Testis (tissue), 3 donors: Measurements from ENCODE around the gene RPP30. TPM values are rescaled to one million over a fixed set of nuclear protein-coding genes. Genes with fewer than 3 reads are reported as not detected.
"Not testable (repeated sequence)": the region's sequence is repeated elsewhere in the genome, so short reads cannot be mapped to it uniquely, and the experiment has no call there.

Source experiments
- DNase-seq: peaks from one replicate; pipeline ENCODE4 v3.0.0-alpha.2; 2019
- H3K27ac ChIP-seq, 2 donors: fragments of 200-600 bp; sonication (generic); one replicate each; pipeline ENCODE4 v1.5.1; 2019
- H3K27me3 ChIP-seq: fragments of 200-600 bp; sonication (generic); one replicate; pipeline ENCODE4 v1.5.1; 2019
- H3K36me3 ChIP-seq: fragments of 200-600 bp; sonication (generic); one replicate; pipeline ENCODE4 v1.5.1; 2017; ENCODE audit warnings: low read depth; ENCODE audit errors: missing control alignments
- H3K4me1 ChIP-seq: fragments of 200-600 bp; sonication (generic); one replicate; pipeline ENCODE4 v1.5.1; 2019
- H3K4me3 ChIP-seq, 2 donors: fragments of 200-600 bp; sonication (generic); one replicate each; pipeline ENCODE4 v1.5.1; 2017 to 2019
- H3K9me3 ChIP-seq: fragments of 200-600 bp; sonication (generic); one replicate; pipeline ENCODE4 v1.5.1; 2017
- CTCF ChIP-seq, 3 experiments: fragments of 450-650 bp in 2 of 3; fragments of 200-600 bp in 1 of 3; sonication (generic) in 1 of 3; IDR thresholded peaks; one replicate each; pipeline ENCODE4 v1.5.1; 2016 to 2019; ENCODE audit warnings: antibody characterized with exemption in 3 of 3, mild to moderate bottlenecking in 2 of 3, moderate library complexity in 1 of 3
- POLR2A ChIP-seq: fragments of 450-650 bp; IDR thresholded peaks from one replicate; pipeline ENCODE4 v1.6.1; 2017; ENCODE audit warnings: antibody characterized with exemption, mild to moderate bottlenecking, moderate library complexity
- WGBS, 2 donors: methylation state at CpG; one replicate each; pipeline ENCODE4 v1.1.5; 2018; 5-methylcytosine and 5-hydroxymethylcytosine counted together
- intact Hi-C: fragments of 100-400 bp; cut with DNase I; formaldehyde crosslinking; loops from one replicate; pipeline ENCODE4 v1.15.1; 2023; ENCODE audit warnings: low total_unique reads
- polyA plus RNA-seq: library from polyadenylated mRNA; stranded (reverse); fragments of 350-450 nt; fragmentation: Illumina TruSeq; extraction: RNeasy Lipid Tissue Mini Kit (QIAGEN cat#74804); gene quantifications from one replicate; pipeline ENCODE4 v1.2.3, GENCODE V29; 2014; ENCODE audit warnings: low read depth, low replicate concordance; ENCODE audit not compliant: insufficient read depth
- total RNA-seq, 2 donors: library from RNA; depleted of rRNA; stranded (reverse); fragments of >200 nt; gene quantifications; one replicate each; pipeline ENCODE4 v1.2.3, GENCODE V29; 2016

The RPP30 gene
- total and polyA plus RNA-seq, 3 donors from 2014 or later: 55.7 to 62.6 (median 57.5) TPM

- H3K36me3 ChIP-seq, H3K4me3 ChIP-seq, intact Hi-C loops, H3K27ac ChIP-seq, DNase-seq, H3K4me1 ChIP-seq, H3K9me3 ChIP-seq, H3K27me3 ChIP-seq: not testable (repeated sequence)
- 73 to 74% methylated on average over 8 of the region's 8 CpGs for WGBS, 2 donors
- peak in 2 of 3 experiments; percentile 33 to 58 for TF ChIP-seq CTCF (IDR thresholded peaks at IDR 0.05)
Measured at GRCh38 chr10:90880059-90880719, 8.4 kb downstream of the RPP30 start.

DNA sequence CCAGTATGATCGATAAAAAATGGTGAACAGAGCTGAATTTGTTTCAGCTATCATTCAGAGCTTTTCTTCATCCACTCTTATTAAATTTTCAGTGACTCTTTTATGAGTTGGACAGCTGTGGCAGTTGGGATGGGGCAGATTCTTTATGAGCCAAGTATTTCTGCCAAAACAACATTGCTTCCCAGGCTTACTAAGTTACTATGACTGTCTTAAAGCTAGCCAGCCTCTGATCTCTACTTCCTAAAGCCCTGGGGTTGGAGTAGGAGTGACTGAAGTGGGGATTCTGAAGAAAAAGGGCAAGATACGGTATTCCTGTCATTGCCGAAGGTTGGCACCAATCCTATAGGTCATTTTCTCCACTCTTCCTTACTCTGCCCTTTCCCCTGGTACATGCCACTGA, 12.7 kb downstream of the RPP30 start:
- Histone ChIP-seq H3K4me3 (no peak overlapping the region), H3K4me1 (no peaks in the 10 kb centered on the region), H3K36me3 (no peaks in the 10 kb centered on the region), H3K9me3 (no peaks in the 10 kb centered on the region), H3K27me3 (no peaks in the 10 kb centered on the region), H3K27ac (no peak overlapping the region)
- no peak for TF ChIP-seq CTCF (IDR thresholded peaks at IDR 0.05)
- TF ChIP-seq POLR2A: no peak
- 84 to 95% methylated on average over 3 of the region's 3 CpGs for WGBS, 2 donors
- no peak for DNase-seq
- intact Hi-C loops: no loop called here

- Histone ChIP-seq H3K27ac (no peak overlapping the region), H3K27me3 (no peaks in the 10 kb centered on the region), H3K9me3 (no peaks in the 10 kb centered on the region), H3K4me3 (no peak overlapping the region), H3K4me1 (no peaks in the 10 kb centered on the region), H3K36me3 (no peaks in the 10 kb centered on the region)
- intact Hi-C loops: no loop called here
- no peak for TF ChIP-seq POLR2A
- no peak for TF ChIP-seq CTCF (IDR thresholded peaks at IDR 0.05)
- no peak for DNase-seq
- WGBS, 2 donors: 97 to 100% methylated on average over 1 of the region's 1 CpG
Measured at GRCh38 chr10:90885176-90885575, 13.4 kb downstream of the RPP30 start.

DNA sequence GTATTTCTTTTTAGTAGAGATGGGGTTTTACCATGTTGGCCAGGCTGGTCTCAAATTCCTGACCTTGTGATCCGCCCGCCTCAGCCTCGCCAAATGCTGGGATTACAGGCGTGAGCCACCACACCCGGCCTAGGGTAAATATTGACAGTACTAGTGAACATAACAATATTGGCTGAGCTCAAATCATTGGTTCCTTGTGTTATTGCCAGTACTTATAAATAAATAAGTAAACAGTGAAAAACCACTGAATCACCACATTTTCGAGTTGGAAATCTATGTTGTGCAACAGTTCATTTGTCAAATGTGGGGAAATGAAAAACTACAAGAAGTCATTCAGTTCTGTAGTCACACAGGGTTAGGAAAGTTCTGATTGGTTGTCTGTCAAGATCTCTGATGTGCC, 15.8 kb downstream of the RPP30 start:
- intact Hi-C loops: no loop called here
- DNase-seq: no peak
- H3K4me1 ChIP-seq: no peaks in the 10 kb centered on the region
- TF ChIP-seq CTCF (IDR thresholded peaks at IDR 0.05): no peak
- TF ChIP-seq POLR2A: no peak
- H3K27me3 ChIP-seq: no peaks in the 10 kb centered on the region
- H3K4me3 ChIP-seq: no peak overlapping the region
- H3K36me3 ChIP-seq: no peaks in the 10 kb centered on the region
- no peaks in the 10 kb centered on the region for H3K9me3 ChIP-seq
- WGBS, 2 donors: 90 to 96% methylated on average over 6 of the region's 6 CpGs
- no peak overlapping the region for H3K27ac ChIP-seq

DNA sequence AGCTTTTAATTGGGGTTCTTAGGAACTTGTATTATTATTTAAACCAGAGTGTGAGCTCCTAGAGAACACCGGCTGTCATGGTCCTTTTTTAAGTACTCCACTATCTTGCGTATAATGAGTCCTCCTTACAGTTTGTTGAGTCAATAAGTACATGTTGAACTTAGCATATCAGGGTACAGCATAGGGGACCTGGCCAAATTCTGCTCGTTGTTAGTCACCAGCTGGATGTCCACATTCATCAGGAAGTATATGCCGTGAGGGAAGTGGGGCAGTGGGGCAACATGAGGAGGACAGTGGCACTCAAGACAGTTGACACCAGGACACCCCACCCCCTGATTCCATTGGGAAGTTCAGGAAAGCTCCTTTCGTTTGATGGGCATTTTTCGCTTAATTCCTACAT, 16.6 kb downstream of the RPP30 start:
- TF ChIP-seq CTCF (IDR thresholded peaks at IDR 0.05) (no peak), POLR2A (no peak)
- intact Hi-C loops: no loop called here
- DNase-seq: no peak
- no peaks in the 10 kb centered on the region for H3K9me3 ChIP-seq
- 87 to 94% methylated on average over 6 of the region's 6 CpGs for WGBS, 2 donors
- H3K36me3 ChIP-seq: no peaks in the 10 kb centered on the region
- no peaks in the 10 kb centered on the region for H3K27me3 ChIP-seq
- H3K27ac ChIP-seq: no peak overlapping the region
- no peaks in the 10 kb centered on the region for H3K4me1 ChIP-seq
- H3K4me3 ChIP-seq: no peak overlapping the region
